Peyer's patch (tissue), 4 donors: ENCODE measurements around the gene DNAJC17.

Experiments
- CTCF ChIP-seq, 6 experiments: fragments of 450-650 bp in 4 of 6; fragments of 200-600 bp in 2 of 6; sonication (generic) in 1 of 6; IDR thresholded peaks; one replicate each; pipeline ENCODE4 v1.5.1; 2017 to 2019; ENCODE audit warnings: antibody characterized with exemption in 6 of 6, mild to moderate bottlenecking in 3 of 6, moderate library complexity in 1 of 6
- POLR2A ChIP-seq, 2 donors: fragments of 450-650 bp; IDR thresholded peaks; one replicate each; pipeline ENCODE4 v1.5.1; 2017; ENCODE audit warnings: antibody characterized with exemption in 2 of 2, mild to moderate bottlenecking in 2 of 2, moderate library complexity in 2 of 2

GRCh38 chr15:40743921-40744814 is 63.1 kb downstream of the DNAJC17 start:
- TF ChIP-seq CTCF (IDR thresholded peaks at IDR 0.05) (no peak), POLR2A (IDR thresholded peaks at IDR 0.05) (no peak)
